Measurements from ENCODE around the gene ZNF653. TPM values are rescaled to one million over a fixed set of nuclear protein-coding genes. Genes with fewer than 3 reads are reported as not detected.
A peak's percentile ranks its signal among the peaks of the same experiment; 100 is the strongest.

ZNF653 gene
- total and polyA plus RNA-seq, 9 of the 15 experiments (the other 6 are each of a cell fraction or from before 2014, with no cell fraction given) = 1.6 to 8.0 (median 4.2) TPM; not detected in 2

DNA sequence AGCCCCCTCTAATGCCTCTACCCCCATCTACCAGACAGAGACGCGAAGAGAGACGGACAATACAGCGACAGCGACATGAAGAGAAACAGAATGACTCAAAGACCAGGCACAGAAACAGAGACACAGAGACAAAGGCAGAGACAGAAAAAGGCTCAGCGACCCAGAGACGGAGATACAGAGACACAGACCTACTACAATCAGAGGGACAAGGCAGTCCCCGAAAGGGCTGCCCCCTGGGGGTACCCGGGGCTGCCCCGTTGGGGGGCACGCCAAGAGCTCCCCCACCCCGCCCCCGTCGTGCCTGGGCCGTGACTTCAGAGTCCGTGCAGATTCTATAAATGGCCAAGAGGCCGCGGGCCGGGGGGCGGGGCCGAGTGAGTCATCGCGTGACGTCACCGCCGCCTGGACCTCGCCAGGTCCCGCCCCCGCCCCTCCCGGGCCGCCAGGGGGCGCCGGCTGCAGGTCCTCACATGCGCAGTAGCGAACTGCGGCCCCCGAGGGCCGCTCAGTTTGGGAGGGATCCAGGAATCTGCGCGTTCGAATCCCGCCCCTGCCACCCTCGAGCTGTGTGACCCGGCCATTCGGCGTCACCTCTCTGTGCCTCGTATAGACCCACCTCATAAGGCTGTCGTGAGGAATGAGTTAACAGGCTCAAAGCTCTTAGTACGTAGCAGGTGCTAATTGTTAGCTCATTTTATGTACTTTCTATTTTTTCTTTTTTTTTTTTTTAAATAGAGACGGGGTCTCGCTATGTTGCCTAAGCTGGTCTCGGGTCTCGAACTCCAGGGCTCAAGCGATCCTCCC, 30.4 kb upstream of the ZNF653 start (continued):
- TF ChIP-seq HNRNPK (IDR thresholded peaks at IDR 0.05; ENCODE audit: low read depth, low read length, poor library complexity, severe bottlenecking) = no peak
- no peak for TF ChIP-seq SNIP1 (IDR thresholded peaks at IDR 0.05; ENCODE audit: low read depth)
- no peak for TF ChIP-seq ZFP30 (CRISPR knock-in tag; IDR thresholded peaks at IDR 0.05; ENCODE audit: borderline replicate concordance)
- TF ChIP-seq NBN (IDR thresholded peaks at IDR 0.05; ENCODE audit: low read depth) = peak; percentile 97
- no peak for TF ChIP-seq ZNF316 (IDR thresholded peaks at IDR 0.05)
- 0 out of 2 replicates have a peak, but pooled peaks have one; percentile 21 for TF ChIP-seq GATAD2B (IDR thresholded peaks at IDR 0.05; ENCODE audit: borderline replicate concordance)
- TF ChIP-seq ZNF134 (CRISPR knock-in tag; conservative IDR thresholded peaks at IDR 0.05) = no peak
- TF ChIP-seq NCOA1 (IDR thresholded peaks at IDR 0.05; ENCODE audit: low read depth) = peak; percentile 36; the same call in 1 of the 2 replicates
- TF ChIP-seq BRD9 (IDR thresholded peaks at IDR 0.05; ENCODE audit: low read depth, partially characterized antibody) = peak; percentile 94
- TF ChIP-seq ZFP1 (CRISPR knock-in tag; IDR thresholded peaks at IDR 0.05) = no peak
- TF ChIP-seq CBFA2T3 (IDR thresholded peaks at IDR 0.05) = 0 out of 2 replicates have a peak, but pooled peaks have one; percentile 9
- TF ChIP-seq, protein P1, sequence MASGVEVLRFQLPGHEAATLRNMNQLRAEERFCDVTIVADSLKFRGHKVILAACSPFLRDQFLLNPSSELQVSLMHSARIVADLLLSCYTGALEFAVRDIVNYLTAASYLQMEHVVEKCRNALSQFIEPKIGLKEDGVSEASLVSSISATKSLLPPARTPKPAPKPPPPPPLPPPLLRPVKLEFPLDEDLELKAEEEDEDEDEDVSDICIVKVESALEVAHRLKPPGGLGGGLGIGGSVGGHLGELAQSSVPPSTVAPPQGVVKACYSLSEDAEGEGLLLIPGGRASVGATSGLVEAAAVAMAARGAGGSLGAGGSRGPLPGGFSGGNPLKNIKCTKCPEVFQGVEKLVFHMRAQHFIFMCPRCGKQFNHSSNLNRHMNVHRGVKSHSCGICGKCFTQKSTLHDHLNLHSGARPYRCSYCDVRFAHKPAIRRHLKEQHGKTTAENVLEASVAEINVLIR (CRISPR knock-in tag; IDR thresholded peaks at IDR 0.05) = peak; percentile 95
- TF ChIP-seq ZNF436 (CRISPR knock-in tag; IDR thresholded peaks at IDR 0.05) = no peak
- TF ChIP-seq HEY1 (CRISPR knock-in tag; IDR thresholded peaks at IDR 0.05; ENCODE audit: borderline replicate concordance) = no peak
- no peak for TF ChIP-seq ZNF408 (CRISPR knock-in tag; IDR thresholded peaks at IDR 0.05; ENCODE audit: low read depth)
- TF ChIP-seq FOXM1 (IDR thresholded peaks at IDR 0.05; ENCODE audit: low read depth) = no peak
- TF ChIP-seq FOXM1 (CRISPR knock-in tag; IDR thresholded peaks at IDR 0.05; ENCODE audit: low read depth) = no peak
- peak; percentile 90; the same call in 1 of the 2 replicates for TF ChIP-seq HDGF (IDR thresholded peaks at IDR 0.05)
- TF ChIP-seq THRAP3 (IDR thresholded peaks at IDR 0.05; ENCODE audit: borderline replicate concordance) = no peak
- no peak; the same call in 1 of the 2 replicates for TF ChIP-seq ILF3 (IDR thresholded peaks at IDR 0.05; ENCODE audit: borderline replicate concordance)
- no peak for TF ChIP-seq STAT5B (CRISPR knock-in tag; IDR thresholded peaks at IDR 0.05)
- TF ChIP-seq BCL6 (CRISPR knock-in tag; IDR thresholded peaks at IDR 0.05) = no peak
- TF ChIP-seq HDAC8 (tag; IDR thresholded peaks at IDR 0.05) = no peak
- TF ChIP-seq, protein P2, sequence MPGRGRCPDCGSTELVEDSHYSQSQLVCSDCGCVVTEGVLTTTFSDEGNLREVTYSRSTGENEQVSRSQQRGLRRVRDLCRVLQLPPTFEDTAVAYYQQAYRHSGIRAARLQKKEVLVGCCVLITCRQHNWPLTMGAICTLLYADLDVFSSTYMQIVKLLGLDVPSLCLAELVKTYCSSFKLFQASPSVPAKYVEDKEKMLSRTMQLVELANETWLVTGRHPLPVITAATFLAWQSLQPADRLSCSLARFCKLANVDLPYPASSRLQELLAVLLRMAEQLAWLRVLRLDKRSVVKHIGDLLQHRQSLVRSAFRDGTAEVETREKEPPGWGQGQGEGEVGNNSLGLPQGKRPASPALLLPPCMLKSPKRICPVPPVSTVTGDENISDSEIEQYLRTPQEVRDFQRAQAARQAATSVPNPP (IDR thresholded peaks at IDR 0.05; ENCODE audit: borderline replicate concordance, insufficient read depth, insufficient read length) = no peak
- TF ChIP-seq, protein P3, sequence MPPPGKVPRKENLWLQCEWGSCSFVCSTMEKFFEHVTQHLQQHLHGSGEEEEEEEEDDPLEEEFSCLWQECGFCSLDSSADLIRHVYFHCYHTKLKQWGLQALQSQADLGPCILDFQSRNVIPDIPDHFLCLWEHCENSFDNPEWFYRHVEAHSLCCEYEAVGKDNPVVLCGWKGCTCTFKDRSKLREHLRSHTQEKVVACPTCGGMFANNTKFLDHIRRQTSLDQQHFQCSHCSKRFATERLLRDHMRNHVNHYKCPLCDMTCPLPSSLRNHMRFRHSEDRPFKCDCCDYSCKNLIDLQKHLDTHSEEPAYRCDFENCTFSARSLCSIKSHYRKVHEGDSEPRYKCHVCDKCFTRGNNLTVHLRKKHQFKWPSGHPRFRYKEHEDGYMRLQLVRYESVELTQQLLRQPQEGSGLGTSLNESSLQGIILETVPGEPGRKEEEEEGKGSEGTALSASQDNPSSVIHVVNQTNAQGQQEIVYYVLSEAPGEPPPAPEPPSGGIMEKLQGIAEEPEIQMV (tag; conservative IDR thresholded peaks at IDR 0.05; ENCODE audit: low read depth) = no peak
- TF ChIP-seq, protein P4, sequence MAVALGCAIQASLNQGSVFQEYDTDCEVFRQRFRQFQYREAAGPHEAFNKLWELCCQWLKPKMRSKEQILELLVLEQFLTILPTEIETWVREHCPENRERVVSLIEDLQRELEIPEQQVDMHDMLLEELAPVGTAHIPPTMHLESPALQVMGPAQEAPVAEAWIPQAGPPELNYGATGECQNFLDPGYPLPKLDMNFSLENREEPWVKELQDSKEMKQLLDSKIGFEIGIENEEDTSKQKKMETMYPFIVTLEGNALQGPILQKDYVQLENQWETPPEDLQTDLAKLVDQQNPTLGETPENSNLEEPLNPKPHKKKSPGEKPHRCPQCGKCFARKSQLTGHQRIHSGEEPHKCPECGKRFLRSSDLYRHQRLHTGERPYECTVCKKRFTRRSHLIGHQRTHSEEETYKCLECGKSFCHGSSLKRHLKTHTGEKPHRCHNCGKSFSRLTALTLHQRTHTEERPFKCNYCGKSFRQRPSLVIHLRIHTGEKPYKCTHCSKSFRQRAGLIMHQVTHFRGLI (CRISPR knock-in tag; IDR thresholded peaks at IDR 0.05) = no peak

Data from K562 (cell line).